ENCODE data around the gene MARK1.

Gene MARK1

GRCh38 chr1:220511179-220511578 is 16.8 kb upstream of the MARK1 start:
- DNase-seq (ENCODE audit: low spot score), result no peak
- no peak for TF ChIP-seq CTCF (IDR thresholded peaks at IDR 0.05; ENCODE audit: borderline replicate concordance, control extremely low read depth, extremely low read depth, insufficient read depth, missing control alignments)
- in situ Hi-C loops (cut with MboI; ENCODE audit: low sequenced_read_pairs, unreplicated experiment), result no loop called here

GRCh38 chr1:220511785-220512184 is 16.2 kb upstream of the MARK1 start:
- in situ Hi-C loops (cut with MboI; ENCODE audit: low sequenced_read_pairs, unreplicated experiment), result no loop called here
- no peak for TF ChIP-seq CTCF (IDR thresholded peaks at IDR 0.05; ENCODE audit: borderline replicate concordance, control extremely low read depth, extremely low read depth, insufficient read depth, missing control alignments)
- no peak for DNase-seq (ENCODE audit: low spot score)

- no peak for DNase-seq (ENCODE audit: low spot score)
- TF ChIP-seq CTCF (IDR thresholded peaks at IDR 0.05; ENCODE audit: borderline replicate concordance, control extremely low read depth, extremely low read depth, insufficient read depth, missing control alignments), result no peak
- in situ Hi-C loops (cut with MboI; ENCODE audit: low sequenced_read_pairs, unreplicated experiment), result no loop called here
Measured at GRCh38 chr1:220513834-220514233, 14.1 kb upstream of the MARK1 start.

GRCh38 chr1:220514256-220514655 is 13.7 kb upstream of the MARK1 start:
- in situ Hi-C loops (cut with MboI; ENCODE audit: low sequenced_read_pairs, unreplicated experiment), result no loop called here
- no peak for DNase-seq (ENCODE audit: low spot score)
- TF ChIP-seq CTCF (IDR thresholded peaks at IDR 0.05; ENCODE audit: borderline replicate concordance, control extremely low read depth, extremely low read depth, insufficient read depth, missing control alignments), result no peak

- in situ Hi-C loops (cut with MboI; ENCODE audit: low sequenced_read_pairs, unreplicated experiment), result no loop called here
- TF ChIP-seq CTCF (IDR thresholded peaks at IDR 0.05; ENCODE audit: borderline replicate concordance, control extremely low read depth, extremely low read depth, insufficient read depth, missing control alignments), result no peak
- DNase-seq (ENCODE audit: low spot score), result no peak
Measured at GRCh38 chr1:220516014-220516721, 11.8 kb upstream of the MARK1 start.

- DNase-seq (ENCODE audit: low spot score), result no peak
- no peak for TF ChIP-seq CTCF (IDR thresholded peaks at IDR 0.05; ENCODE audit: borderline replicate concordance, control extremely low read depth, extremely low read depth, insufficient read depth, missing control alignments)
- in situ Hi-C loops (cut with MboI; ENCODE audit: low sequenced_read_pairs, unreplicated experiment), result no loop called here
Measured at GRCh38 chr1:220516722-220517042, 11.3 kb upstream of the MARK1 start.

Data from GM13976 (cell line).